C4-2B (cell line): ENCODE results near the gene GOLGA6L9.
"Not testable (repeated sequence)": the region's sequence is repeated elsewhere in the genome, so short reads cannot be mapped to it uniquely, and the experiment has no call there.

ENCODE experiments used
- ZFX ChIP-seq: fragments of 450-650 bp; IDR thresholded peaks from 2 replicates; pipeline ENCODE4 v1.6.1; 2017
- TF ChIP-seq, protein P1 (sequence below): fragments of 450-650 bp; conservative IDR thresholded peaks from 2 replicates; pipeline ENCODE4 v1.5.1; 2017; ENCODE audit warnings: mild to moderate bottlenecking

- TF ChIP-seq, protein P1, sequence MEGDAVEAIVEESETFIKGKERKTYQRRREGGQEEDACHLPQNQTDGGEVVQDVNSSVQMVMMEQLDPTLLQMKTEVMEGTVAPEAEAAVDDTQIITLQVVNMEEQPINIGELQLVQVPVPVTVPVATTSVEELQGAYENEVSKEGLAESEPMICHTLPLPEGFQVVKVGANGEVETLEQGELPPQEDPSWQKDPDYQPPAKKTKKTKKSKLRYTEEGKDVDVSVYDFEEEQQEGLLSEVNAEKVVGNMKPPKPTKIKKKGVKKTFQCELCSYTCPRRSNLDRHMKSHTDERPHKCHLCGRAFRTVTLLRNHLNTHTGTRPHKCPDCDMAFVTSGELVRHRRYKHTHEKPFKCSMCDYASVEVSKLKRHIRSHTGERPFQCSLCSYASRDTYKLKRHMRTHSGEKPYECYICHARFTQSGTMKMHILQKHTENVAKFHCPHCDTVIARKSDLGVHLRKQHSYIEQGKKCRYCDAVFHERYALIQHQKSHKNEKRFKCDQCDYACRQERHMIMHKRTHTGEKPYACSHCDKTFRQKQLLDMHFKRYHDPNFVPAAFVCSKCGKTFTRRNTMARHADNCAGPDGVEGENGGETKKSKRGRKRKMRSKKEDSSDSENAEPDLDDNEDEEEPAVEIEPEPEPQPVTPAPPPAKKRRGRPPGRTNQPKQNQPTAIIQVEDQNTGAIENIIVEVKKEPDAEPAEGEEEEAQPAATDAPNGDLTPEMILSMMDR = not testable (repeated sequence)
- TF ChIP-seq ZFX = not testable (repeated sequence)
Measured at GRCh38 chr15:82427117-82427516, 2.5 kb upstream of the GOLGA6L9 start.
